Gastroesophageal sphincter (tissue), 4 donors: ENCODE data around the gene KIAA1614. TPM values are rescaled to one million over a fixed set of nuclear protein-coding genes. Genes with fewer than 3 reads are reported as not detected.

ENCODE experiments used
- ATAC-seq: fragments of 150-250 bp; one replicate; pipeline ENCODE4 v1.9.1; 2016; ENCODE audit warnings: mild to moderate bottlenecking, moderate library complexity
- H3K27ac ChIP-seq, 4 donors: fragments of 200-600 bp; sonication (generic) in 3 of 4; 1 replicate in 3 of 4; 2 replicates in 1 of 4; pipeline ENCODE4 v1.5.1; 2016 to 2019
- H3K27me3 ChIP-seq: fragments of 200-600 bp; sonication (generic); one replicate; pipeline ENCODE4 v1.5.1; 2019
- H3K36me3 ChIP-seq, 2 donors: fragments of 200-600 bp; sonication (generic); one replicate each; pipeline ENCODE4 v1.5.1; 2019; ENCODE audit warnings: control low read depth in 1 of 2
- H3K4me1 ChIP-seq, 3 donors: fragments of 200-600 bp; sonication (generic); 1 replicate in 2 of 3; 2 replicates in 1 of 3; pipeline ENCODE4 v1.5.1; 2016 to 2019; ENCODE audit warnings: control low read depth in 2 of 3
- H3K4me3 ChIP-seq, 2 donors: fragments of 200-600 bp; sonication (generic); one replicate each; pipeline ENCODE4 v1.5.1; 2019; ENCODE audit warnings: mild to moderate bottlenecking in 1 of 2, moderate library complexity in 1 of 2
- H3K9me3 ChIP-seq, 3 donors: fragments of 200-600 bp; sonication (generic); one replicate each; pipeline ENCODE4 v1.5.1; 2017 to 2019; ENCODE audit warnings: control low read depth in 2 of 3
- CTCF ChIP-seq, 4 experiments: fragments of 200-600 bp in 2 of 4; fragments of 450-650 bp in 2 of 4; sonication (generic) in 1 of 4; IDR thresholded peaks; one replicate each; pipeline ENCODE4 v1.5.1; 2017 to 2019; ENCODE audit warnings: antibody characterized with exemption in 4 of 4, mild to moderate bottlenecking in 2 of 4, moderate library complexity in 2 of 4
- EP300 ChIP-seq: sonication (generic); formaldehyde crosslinking; IDR thresholded peaks from one replicate; pipeline ENCODE4 v1.6.1; 2017; ENCODE audit warnings: antibody characterized with exemption, mild to moderate bottlenecking
- POLR2A ChIP-seq, 2 donors: fragments of 450-650 bp; IDR thresholded peaks; one replicate each; pipeline ENCODE4 v1.6.1; 2017; ENCODE audit warnings: antibody characterized with exemption in 2 of 2, mild to moderate bottlenecking in 2 of 2, moderate library complexity in 1 of 2
- POLR2AphosphoS5 ChIP-seq: sonication (generic); formaldehyde crosslinking; IDR thresholded peaks from one replicate; pipeline ENCODE4 v1.6.1; 2017; ENCODE audit warnings: antibody characterized with exemption
- WGBS, 2 donors: methylation state at CpG; one replicate each; pipeline ENCODE4 v1.1.5; 2018; ENCODE audit warnings: low coverage in 1 of 2; 5-methylcytosine and 5-hydroxymethylcytosine counted together
- total RNA-seq, 4 donors: library from RNA; depleted of rRNA; stranded (reverse); fragments of >200 nt; gene quantifications; one replicate each; pipeline ENCODE4 v1.1.0, GENCODE V29; 2016

Gene KIAA1614
- total RNA-seq, 4 donors from 2014 or later, result 11.2 to 30.9 (median 16.7) TPM

DNA sequence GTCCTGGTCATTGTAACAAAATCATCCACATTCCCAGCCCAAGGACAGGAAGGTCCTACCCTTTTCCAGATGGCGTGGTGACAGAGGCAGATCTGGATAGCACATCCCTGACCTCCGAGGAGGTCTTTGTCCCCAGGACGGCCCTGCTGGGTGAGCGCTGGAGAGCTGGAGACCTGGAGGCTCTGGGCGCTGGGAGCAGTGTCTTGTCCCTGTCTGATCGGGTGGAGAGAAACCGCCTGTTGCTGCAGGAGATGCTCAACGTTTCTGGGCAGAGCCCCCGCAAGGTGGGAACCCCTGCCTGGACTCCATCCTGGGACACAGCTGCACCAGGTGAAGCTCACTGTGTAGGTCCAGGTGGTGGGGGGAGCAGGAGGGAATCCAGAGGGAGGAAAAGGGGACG is 4.1 kb downstream of the KIAA1614 start:
- no peak for ATAC-seq
- peaks cover 0 to 54% of the 10 kb centered on the region in 2 donors for H3K36me3 ChIP-seq
- H3K9me3 ChIP-seq, result no peaks in the 10 kb centered on the region
- 80% methylated on average over 2 of the region's 10 CpGs; no CpG with 5 or more reads in 1 of the 2 donors for WGBS, 2 donors
- H3K4me3 ChIP-seq, result no peak overlapping the region
- no peaks in the 10 kb centered on the region for H3K27me3 ChIP-seq
- TF ChIP-seq EP300, result no peak
- TF ChIP-seq POLR2AphosphoS5, result no peak
- TF ChIP-seq CTCF (IDR thresholded peaks at IDR 0.05), result no peak
- TF ChIP-seq POLR2A (IDR thresholded peaks at IDR 0.05), result no peak
- peaks cover 0 to 27% (median 4%) of the 10 kb centered on the region in 3 donors for H3K4me1 ChIP-seq
- no peak overlapping the region for H3K27ac ChIP-seq

DNA sequence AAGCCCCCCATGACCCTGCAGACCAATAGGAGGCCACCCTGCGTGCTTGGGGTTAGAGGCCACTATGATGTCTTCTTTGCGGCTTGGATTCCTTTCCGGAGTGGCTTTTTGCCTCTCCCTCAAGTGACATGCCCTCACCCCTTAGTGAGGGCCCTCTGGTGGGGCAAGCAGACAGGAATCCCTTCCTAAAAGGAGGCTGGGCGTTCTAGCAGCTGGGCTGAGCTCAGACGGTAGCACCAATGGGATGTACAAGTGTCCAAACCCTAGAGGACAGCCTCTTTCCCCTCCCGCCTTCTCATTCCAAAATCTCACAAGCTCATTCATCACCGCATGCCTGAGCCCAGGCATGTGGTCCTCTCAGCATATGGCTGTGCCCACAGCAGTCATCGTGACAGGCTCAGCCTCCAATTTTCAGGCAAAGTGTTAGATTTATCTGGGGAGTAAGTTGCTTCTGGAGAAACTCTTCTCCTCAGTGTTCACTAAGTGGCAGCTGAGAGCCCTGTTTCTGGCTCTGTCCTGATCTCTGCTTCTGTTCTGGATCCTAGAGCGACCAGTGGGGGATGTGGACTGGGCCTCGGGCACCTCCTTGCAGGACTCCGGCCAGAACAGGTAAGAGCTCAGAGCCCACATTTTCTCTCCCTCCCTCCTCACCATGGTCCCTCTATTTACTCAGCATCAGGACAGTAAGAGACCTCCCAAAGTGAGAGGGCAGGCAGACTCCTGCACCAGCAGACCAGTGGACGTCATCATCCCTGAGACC is 4.8 kb downstream of the KIAA1614 start:
- no peak overlapping the region for H3K27ac ChIP-seq
- H3K36me3 ChIP-seq, result peaks cover 0 to 57% of the 10 kb centered on the region in 2 donors
- 100% methylated on average over 2 of the region's 12 CpGs; no CpG with 5 or more reads in 1 of the 2 donors for WGBS, 2 donors
- no peak overlapping the region for H3K4me3 ChIP-seq
- TF ChIP-seq POLR2AphosphoS5 (no peak), CTCF (IDR thresholded peaks at IDR 0.05) (no peak), EP300 (no peak), POLR2A (IDR thresholded peaks at IDR 0.05) (no peak)
- no peak for ATAC-seq
- peaks cover 0 to 22% (median 4%) of the 10 kb centered on the region in 3 donors for H3K4me1 ChIP-seq
- no peaks in the 10 kb centered on the region for H3K27me3 ChIP-seq
- H3K9me3 ChIP-seq, result no peaks in the 10 kb centered on the region

DNA sequence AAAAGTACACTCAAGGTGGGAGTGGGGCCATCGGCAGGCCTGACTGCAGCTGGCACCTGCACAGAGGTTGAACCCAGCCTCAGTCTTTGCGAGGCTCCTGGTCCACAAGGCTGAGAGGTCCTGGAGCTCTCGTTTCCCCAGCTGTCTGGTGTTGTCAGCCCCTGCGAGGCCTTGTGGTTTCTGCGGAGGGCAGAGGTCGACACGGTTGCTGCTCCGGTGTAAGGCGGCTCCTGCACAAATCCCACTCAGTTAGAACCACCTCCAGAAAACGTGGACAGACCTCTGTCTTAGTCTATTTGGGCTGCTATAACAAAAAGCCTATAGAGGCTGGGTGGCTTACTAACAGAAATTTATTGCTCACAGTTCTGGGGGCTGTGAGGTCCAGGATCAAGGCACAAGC is 5.8 kb downstream of the KIAA1614 start:
- no peak for ATAC-seq
- 90% methylated on average over 4 of the region's 10 CpGs; no CpG with 5 or more reads in 1 of the 2 donors for WGBS, 2 donors
- Histone ChIP-seq H3K4me3 (no peak overlapping the region), H3K9me3 (no peaks in the 10 kb centered on the region), H3K4me1 (peaks cover 0 to 21% (median 4%) of the 10 kb centered on the region in 3 donors), H3K27me3 (no peaks in the 10 kb centered on the region), H3K36me3 (peaks cover 0 to 57% of the 10 kb centered on the region in 2 donors), H3K27ac (no peak overlapping the region)
- no peak for TF ChIP-seq POLR2A (IDR thresholded peaks at IDR 0.05)
- TF ChIP-seq POLR2AphosphoS5, result no peak
- no peak for TF ChIP-seq EP300
- no peak for TF ChIP-seq CTCF (IDR thresholded peaks at IDR 0.05)

GRCh38 chr1:180919183-180919700 is 6.5 kb downstream of the KIAA1614 start:
- 93% methylated on average over 3 of the region's 9 CpGs; no CpG with 5 or more reads in 1 of the 2 donors for WGBS, 2 donors

More at GRCh38 chr1:180919183-180919700, 6.5 kb downstream of the KIAA1614 start:
- no peak for ATAC-seq
- Histone ChIP-seq H3K4me3 (no peak overlapping the region), H3K27me3 (no peaks in the 10 kb centered on the region), H3K27ac (no peak overlapping the region), H3K9me3 (no peaks in the 10 kb centered on the region), H3K36me3 (peaks cover 0 to 57% of the 10 kb centered on the region in 2 donors), H3K4me1 (peaks cover 0 to 14% (median 0%) of the 10 kb centered on the region in 3 donors)
- TF ChIP-seq CTCF (IDR thresholded peaks at IDR 0.05) (no peak), EP300 (no peak), POLR2AphosphoS5 (no peak), POLR2A (IDR thresholded peaks at IDR 0.05) (no peak)
